ENCODE results near the gene CTNNA3. TPM values are rescaled to one million over a fixed set of nuclear protein-coding genes. Genes with fewer than 3 reads are reported as not detected.

Gene CTNNA3
- total and polyA plus RNA-seq, 5 experiments from 2014 or later, result not detected

DNA sequence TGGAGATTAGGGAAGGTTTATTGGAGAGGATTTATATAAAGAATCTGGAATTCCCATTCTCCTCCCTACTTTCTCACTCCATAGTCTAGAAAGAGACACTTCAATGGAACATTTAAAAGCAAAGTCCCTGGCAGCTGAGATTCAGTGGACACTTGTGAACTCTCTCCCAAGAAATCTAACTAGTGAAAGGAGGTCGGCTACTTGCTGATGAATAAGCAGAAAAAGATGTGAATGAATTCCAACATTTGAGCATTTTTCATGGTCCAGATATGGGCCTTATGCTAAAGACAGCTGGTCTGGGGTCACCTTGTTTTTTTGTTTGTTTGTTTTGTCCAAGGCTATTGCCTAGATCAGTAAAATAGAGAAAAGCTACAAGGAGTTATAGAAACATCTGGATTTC, 911.2 kb downstream of the CTNNA3 start:
- Mint-ChIP-seq H3K9me3 (peaks cover 0 to 3% (median 0%) of the 10 kb centered on the region in 9 donors), H3K27ac (no peak overlapping the region), H3K36me3 (no peaks in the 10 kb centered on the region), H3K4me1 (no peaks in the 10 kb centered on the region), H3K27me3 (no peaks in the 10 kb centered on the region), H3K4me3 (no peak overlapping the region)
- POLR2A ChIA-PET, result no interaction called here
- ATAC-seq (no peak), DNase-seq (no peak)

DNA sequence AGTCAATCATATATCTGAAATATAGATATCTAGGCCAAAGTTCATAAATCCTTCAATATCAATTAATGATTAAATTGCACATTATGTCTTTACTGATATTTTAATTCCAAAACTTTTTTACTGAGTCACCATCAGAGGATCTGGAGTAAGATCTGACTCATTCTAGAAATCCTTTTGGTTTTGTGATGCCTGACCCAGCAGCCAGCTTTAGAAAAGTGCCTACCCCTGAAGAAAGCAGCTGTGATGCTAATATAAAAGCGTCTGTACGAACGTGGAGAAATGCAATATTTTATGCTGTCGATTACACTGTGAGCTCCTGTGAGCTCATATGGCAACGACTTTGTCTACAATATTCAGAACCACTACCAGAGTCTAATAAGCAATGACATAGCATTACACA, 912.7 kb downstream of the CTNNA3 start:
- POLR2A ChIA-PET, result no interaction called here
- ATAC-seq (no peak), DNase-seq (no peak)
- Mint-ChIP-seq H3K4me3 (no peak overlapping the region), H3K36me3 (no peaks in the 10 kb centered on the region), H3K9me3 (peaks cover 0 to 3% (median 0%) of the 10 kb centered on the region in 9 donors), H3K27ac (no peak overlapping the region), H3K4me1 (no peaks in the 10 kb centered on the region), H3K27me3 (no peaks in the 10 kb centered on the region)

DNA sequence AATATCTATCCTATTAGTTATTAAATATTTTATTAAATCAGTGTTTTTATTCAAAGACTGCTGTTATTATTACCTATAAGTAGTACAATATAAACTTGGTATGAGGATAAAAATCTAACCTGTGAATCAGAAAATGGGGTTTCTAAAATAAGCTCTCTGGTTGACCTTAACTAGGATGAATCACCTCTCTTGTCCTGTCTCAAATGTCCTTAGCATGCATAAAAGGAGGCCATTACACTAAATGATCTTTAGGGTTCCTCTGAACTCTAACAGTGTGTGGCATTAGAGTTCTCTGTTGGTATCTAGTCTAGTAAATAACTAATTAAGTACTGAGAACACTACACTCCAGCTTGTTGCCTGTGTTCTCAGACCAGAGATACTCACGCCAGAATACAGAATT, 913.2 kb downstream of the CTNNA3 start:
- no peak overlapping the region for H3K27ac Mint-ChIP-seq
- ATAC-seq (no peak), DNase-seq (no peak)
- no peaks in the 10 kb centered on the region for H3K27me3 Mint-ChIP-seq
- H3K4me3 Mint-ChIP-seq, result no peak overlapping the region
- H3K9me3 Mint-ChIP-seq, result peaks cover 0 to 3% (median 0%) of the 10 kb centered on the region in 9 donors
- H3K4me1 Mint-ChIP-seq, result no peaks in the 10 kb centered on the region
- H3K36me3 Mint-ChIP-seq, result no peaks in the 10 kb centered on the region
- POLR2A ChIA-PET, result no interaction called here

DNA sequence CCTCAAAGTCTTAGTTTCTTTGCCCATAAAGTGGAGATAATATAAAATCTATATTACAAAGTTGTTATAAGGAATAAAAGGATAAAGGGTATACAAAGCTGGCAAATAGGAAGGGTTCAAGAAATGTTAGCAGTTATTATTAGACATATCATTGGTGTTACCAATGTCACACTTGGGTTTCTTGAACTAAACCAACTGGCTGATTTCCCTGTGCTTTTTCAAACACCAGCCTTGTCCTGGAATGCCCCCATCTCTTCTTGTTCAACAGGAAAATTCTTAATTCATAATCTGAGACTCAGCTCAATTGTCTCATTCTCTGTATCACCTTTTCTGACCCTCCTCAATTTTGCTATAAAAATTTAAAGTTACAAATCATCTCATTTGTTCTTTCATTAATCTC, 913.9 kb downstream of the CTNNA3 start:
- ATAC-seq, result no peak
- POLR2A ChIA-PET, result no interaction called here
- no peaks in the 10 kb centered on the region for H3K27me3 Mint-ChIP-seq

DNA sequence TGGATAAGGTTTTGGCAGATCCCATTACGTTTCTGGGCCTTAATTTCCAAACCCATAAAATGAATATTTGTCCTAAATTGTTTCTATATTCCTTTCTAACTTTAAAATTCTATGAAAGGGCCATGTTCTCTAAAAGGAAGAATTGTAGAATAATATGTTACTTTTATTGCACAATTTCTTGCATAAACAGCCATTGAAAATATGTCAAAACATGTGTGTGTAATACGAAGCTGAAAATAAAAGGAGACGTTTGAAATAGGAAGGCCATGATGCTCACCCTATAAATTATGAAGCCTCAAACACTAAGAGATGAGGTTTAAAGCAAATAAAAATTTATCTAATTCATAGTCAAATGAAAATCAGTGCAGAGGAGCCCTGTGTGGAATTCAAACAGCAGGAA, 915.2 kb downstream of the CTNNA3 start:
- Mint-ChIP-seq H3K27me3 (no peaks in the 10 kb centered on the region), H3K27ac (no peak overlapping the region)
- POLR2A ChIA-PET, result no interaction called here

More for the DNA sequence above, 913.9 kb downstream of the CTNNA3 start:
- H3K4me1 Mint-ChIP-seq, result no peaks in the 10 kb centered on the region
- no peak overlapping the region for H3K27ac Mint-ChIP-seq
- H3K9me3 Mint-ChIP-seq, result peaks cover 0 to 3% (median 0%) of the 10 kb centered on the region in 9 donors
- H3K36me3 Mint-ChIP-seq, result no peaks in the 10 kb centered on the region
- H3K4me3 Mint-ChIP-seq, result no peak overlapping the region
- no peak for DNase-seq

DNA sequence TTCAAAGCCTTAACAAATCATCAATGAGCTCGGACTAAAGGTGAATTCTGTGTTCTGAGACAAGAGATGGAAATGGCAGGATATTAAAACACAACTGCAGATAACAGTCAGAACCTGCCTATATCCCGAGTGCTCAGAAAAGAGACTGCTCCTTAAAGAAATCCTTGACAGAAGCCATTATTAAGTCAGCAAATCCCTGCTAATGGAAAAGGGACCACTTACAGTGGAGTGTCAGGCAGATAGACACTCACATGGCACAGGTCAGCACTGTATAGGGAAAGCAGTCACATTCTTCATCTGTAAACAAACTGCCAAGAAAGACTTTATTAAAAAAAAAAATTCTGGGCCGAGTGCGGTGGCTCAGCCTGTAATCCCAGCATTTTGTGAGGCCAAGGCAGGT, 917.6 kb downstream of the CTNNA3 start:
- Mint-ChIP-seq H3K27me3 (no peaks in the 10 kb centered on the region), H3K36me3 (no peaks in the 10 kb centered on the region), H3K27ac (no peak overlapping the region), H3K9me3 (peaks cover 0 to 2% (median 0%) of the 10 kb centered on the region in 9 donors), H3K4me1 (no peaks in the 10 kb centered on the region), H3K4me3 (no peak overlapping the region)
- ATAC-seq, result no peak
- no peak for DNase-seq
- POLR2A ChIA-PET, result no interaction called here

More for the DNA sequence above, 915.2 kb downstream of the CTNNA3 start:
- Mint-ChIP-seq H3K4me3 (no peak overlapping the region), H3K4me1 (no peaks in the 10 kb centered on the region), H3K9me3 (peaks cover 0 to 3% (median 0%) of the 10 kb centered on the region in 9 donors), H3K36me3 (no peaks in the 10 kb centered on the region)
- DNase-seq (no peak), ATAC-seq (no peak)

DNA sequence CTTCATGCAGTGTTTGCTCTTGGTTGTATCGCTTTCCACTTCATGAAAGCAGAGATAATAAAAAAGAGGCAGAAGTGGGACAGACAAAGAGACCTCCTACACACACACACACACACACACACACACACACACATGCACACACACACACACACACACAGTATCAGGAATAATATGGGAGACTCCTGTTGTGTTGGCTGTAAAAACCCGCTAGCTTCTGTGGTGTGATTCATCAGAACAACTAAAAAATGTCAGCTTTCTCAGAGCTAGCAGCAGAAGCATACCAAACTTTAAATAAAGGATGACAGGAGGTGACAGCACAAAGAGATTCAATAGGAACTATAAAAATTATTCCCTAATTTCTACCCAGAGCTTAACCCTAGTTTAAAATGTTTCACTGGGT, 918.3 kb downstream of the CTNNA3 start:
- Mint-ChIP-seq H3K9me3 (no peaks in the 10 kb centered on the region), H3K27me3 (no peaks in the 10 kb centered on the region), H3K4me3 (no peak overlapping the region), H3K36me3 (no peaks in the 10 kb centered on the region), H3K27ac (no peak overlapping the region), H3K4me1 (no peaks in the 10 kb centered on the region)
- ATAC-seq (no peak), DNase-seq (no peak)
- POLR2A ChIA-PET, result no interaction called here

DNA sequence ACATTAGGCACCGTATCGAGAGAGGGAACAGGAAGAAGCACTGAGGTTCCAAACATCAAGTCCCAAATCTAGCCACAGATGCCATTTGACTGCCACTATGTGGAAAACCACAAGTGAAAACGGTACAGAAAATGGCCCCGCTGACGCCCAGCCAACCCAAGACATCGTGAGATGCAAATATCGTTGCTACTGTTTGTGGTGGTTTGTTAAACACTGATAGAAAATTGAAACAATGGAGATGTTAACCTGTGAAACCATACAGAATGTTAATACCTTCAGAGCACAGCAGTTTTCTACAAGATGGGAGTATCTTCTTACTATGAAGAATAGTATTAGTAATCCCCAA, 922.5 kb downstream of the CTNNA3 start:
- no peak for ATAC-seq

DNA sequence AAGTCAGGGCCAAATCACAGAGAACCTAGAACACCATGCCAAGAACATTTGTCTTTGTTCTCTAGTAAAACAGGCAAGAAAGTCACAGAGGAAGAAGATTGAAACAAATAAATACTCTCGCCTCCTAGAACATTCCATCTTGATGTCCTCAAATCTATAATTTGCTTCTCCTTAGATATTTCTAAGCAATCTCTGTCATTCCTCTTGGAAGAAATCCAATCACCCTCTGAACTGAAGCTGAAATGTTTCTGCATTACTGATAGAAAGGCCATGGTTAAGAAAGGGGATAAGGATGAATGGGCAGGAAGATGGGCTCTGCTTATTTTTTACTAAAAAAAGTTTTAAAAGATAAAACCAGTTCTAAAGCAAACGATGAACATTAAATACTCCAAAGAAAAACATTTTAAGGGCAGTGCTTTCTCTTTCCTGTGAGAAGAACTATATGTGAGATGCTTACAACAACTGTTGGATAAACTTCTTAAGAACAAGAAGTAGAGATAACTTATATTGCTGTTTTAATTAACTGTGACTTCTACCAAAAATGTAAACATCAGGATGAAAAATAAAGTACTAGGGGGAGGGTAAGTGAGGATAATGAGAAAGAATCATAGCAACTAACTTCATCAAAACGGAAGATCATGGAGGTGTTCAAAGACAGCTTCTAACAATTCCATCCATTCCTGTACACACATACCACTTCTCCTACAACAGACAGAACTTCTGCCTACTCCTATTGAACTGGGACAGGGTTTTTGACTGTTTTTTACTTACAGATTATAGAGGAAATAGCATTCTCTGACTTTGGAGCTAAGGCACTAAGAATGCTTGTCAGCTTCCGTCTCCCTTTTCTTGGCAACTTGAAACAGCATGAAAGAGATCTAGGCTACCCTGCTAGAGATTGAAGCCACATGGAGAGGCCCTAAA, 923.2 kb downstream of the CTNNA3 start:
- no peaks in the 10 kb centered on the region for H3K36me3 Mint-ChIP-seq
- no peak overlapping the region for H3K27ac Mint-ChIP-seq
- ATAC-seq, result no peak
- DNase-seq, result no peak
- no peaks in the 10 kb centered on the region for H3K4me1 Mint-ChIP-seq
- H3K9me3 Mint-ChIP-seq, result peaks cover 0 to 4% (median 0%) of the 10 kb centered on the region in 9 donors
- H3K27me3 Mint-ChIP-seq, result no peaks in the 10 kb centered on the region
- no peak overlapping the region for H3K4me3 Mint-ChIP-seq
- POLR2A ChIA-PET, result no interaction called here

More for the DNA sequence above, 922.5 kb downstream of the CTNNA3 start:
- DNase-seq, result no peak
- Mint-ChIP-seq H3K27me3 (no peaks in the 10 kb centered on the region), H3K4me3 (no peak overlapping the region), H3K36me3 (no peaks in the 10 kb centered on the region), H3K9me3 (peaks cover 0 to 4% (median 0%) of the 10 kb centered on the region in 9 donors), H3K4me1 (no peaks in the 10 kb centered on the region), H3K27ac (no peak overlapping the region)
- POLR2A ChIA-PET, result no interaction called here

DNA sequence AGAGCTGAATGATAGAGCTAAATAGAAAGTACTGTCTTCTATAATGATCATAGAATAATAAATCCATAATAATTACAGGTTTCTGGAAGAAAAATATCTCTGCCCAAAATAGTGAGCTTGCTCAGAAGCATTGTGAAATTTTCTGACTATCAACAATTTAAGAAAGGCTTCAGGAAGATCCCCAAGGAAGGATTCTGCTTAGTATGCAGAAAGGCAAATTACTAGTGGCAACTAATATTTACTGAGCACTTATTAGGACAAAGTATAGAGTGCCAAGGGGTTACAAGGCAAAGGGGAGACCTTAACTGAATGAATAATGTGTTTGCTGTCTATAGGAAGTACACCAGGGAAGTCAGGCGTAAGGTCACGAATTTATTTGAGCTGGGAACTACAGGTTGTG, 928.3 kb downstream of the CTNNA3 start:
- Mint-ChIP-seq H3K4me3 (no peak overlapping the region), H3K27ac (no peak overlapping the region), H3K36me3 (no peaks in the 10 kb centered on the region), H3K27me3 (no peaks in the 10 kb centered on the region), H3K9me3 (peaks cover 0 to 4% (median 1%) of the 10 kb centered on the region in 9 donors), H3K4me1 (no peaks in the 10 kb centered on the region)
- no peak for DNase-seq
- no peak for ATAC-seq
- POLR2A ChIA-PET, result no interaction called here

DNA sequence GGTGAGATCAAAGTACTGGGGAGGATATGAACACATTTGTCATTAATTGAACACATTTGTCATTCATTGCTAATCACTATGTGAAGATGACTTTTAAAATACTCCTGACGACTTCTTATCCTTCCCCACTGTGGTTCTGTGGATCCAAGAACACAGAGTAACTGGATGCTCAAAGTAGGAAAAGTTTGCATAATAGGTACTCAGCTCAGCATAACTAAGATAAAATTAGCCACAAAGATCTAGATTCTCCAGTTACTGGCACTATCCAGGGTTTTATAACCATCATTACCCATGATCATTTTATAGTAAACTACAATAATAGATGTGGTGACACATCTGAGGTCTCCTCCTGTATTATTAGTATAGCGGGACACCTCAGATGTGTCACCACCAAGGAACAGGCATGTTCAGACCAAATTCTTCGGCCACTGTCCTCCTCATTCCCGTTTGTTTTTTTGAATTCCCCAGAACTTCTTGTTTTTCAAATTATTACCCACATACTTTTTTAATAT, 933.7 kb downstream of the CTNNA3 start:
- Mint-ChIP-seq H3K27ac (no peak overlapping the region), H3K9me3 (peaks cover 0 to 4% (median 0%) of the 10 kb centered on the region in 9 donors), H3K4me3 (no peak overlapping the region), H3K27me3 (no peaks in the 10 kb centered on the region), H3K36me3 (no peaks in the 10 kb centered on the region), H3K4me1 (no peaks in the 10 kb centered on the region)
- POLR2A ChIA-PET, result no interaction called here
- no peak for ATAC-seq
- no peak for DNase-seq

DNA sequence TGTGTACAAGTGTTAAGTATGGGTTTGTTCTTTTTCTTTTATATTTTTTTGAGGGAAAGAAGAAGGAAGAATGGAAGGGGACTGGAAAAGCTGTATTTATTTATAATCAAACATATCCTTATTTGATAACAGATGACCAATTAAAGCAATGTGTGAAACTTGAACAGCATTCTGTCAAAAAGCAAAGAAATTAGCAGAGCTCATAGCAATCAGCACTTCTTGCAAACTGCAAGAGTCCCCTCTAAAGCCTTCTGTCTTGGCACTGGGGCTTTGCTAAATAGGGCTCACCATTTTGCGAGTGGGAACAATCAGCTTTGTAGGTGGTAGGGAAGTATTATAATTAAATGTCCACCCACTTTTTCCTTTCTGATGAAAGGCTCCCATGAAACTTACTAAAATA, 935.1 kb downstream of the CTNNA3 start:
- H3K27ac Mint-ChIP-seq, result no peak overlapping the region
- POLR2A ChIA-PET, result no interaction called here
- no peak for ATAC-seq
- no peaks in the 10 kb centered on the region for H3K36me3 Mint-ChIP-seq
- H3K9me3 Mint-ChIP-seq, result peaks cover 0 to 4% (median 0%) of the 10 kb centered on the region in 9 donors
- no peaks in the 10 kb centered on the region for H3K27me3 Mint-ChIP-seq
- no peak for DNase-seq
- no peak overlapping the region for H3K4me3 Mint-ChIP-seq
- H3K4me1 Mint-ChIP-seq, result peaks cover 0 to 2% (median 0%) of the 10 kb centered on the region in 4 donors

DNA sequence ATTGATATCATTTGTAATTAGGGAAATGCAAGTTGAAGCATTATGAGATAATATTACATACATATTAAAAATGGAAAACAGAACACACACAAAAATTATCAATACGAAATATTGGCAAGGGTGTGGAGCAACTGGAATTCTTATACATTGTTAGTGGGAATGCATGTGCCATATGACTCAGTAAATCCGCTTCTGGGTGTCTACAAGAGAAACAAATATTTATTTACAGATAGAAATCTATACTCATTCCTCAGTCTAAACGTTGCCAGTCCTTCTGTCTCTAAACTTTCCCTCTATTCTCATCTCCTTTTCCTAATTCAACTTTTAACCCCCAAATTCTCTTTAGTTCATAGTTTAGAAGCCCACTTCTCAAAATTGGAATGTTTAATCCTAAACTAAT, 940.5 kb downstream of the CTNNA3 start:
- H3K9me3 Mint-ChIP-seq, result peaks cover 0 to 2% (median 0%) of the 10 kb centered on the region in 9 donors
- peaks cover 0 to 2% (median 0%) of the 10 kb centered on the region in 4 donors for H3K4me1 Mint-ChIP-seq
- POLR2A ChIA-PET, result no interaction called here
- ATAC-seq, result no peak
- DNase-seq, result no peak
- H3K36me3 Mint-ChIP-seq, result no peaks in the 10 kb centered on the region
- H3K27ac Mint-ChIP-seq, result no peak overlapping the region
- no peak overlapping the region for H3K4me3 Mint-ChIP-seq
- no peaks in the 10 kb centered on the region for H3K27me3 Mint-ChIP-seq

DNA sequence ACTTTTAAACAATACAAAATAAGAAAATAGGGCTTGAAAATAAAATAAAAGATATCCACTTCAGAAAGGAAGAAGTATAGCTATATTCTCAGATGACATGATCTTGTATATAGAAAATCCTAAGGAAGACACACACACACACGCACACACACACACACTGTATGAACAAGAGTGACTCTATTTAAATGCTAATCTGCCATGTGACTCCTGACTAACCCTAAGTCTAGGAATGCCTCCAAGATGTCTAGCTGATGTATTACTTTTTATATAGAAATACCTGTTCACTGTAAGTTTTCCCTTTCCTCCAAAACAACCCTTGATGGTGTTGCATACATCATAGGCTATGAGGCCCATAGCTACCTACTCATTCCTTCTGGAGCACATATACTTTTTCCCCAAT, 943.3 kb downstream of the CTNNA3 start:
- no peak overlapping the region for H3K4me3 Mint-ChIP-seq
- POLR2A ChIA-PET, result no interaction called here
- ATAC-seq (no peak), DNase-seq (no peak)
- no peaks in the 10 kb centered on the region for H3K36me3 Mint-ChIP-seq
- peaks cover 0 to 2% (median 0%) of the 10 kb centered on the region in 4 donors for H3K4me1 Mint-ChIP-seq
- peaks cover 0 to 10% (median 2%) of the 10 kb centered on the region in 9 donors for H3K9me3 Mint-ChIP-seq
- no peaks in the 10 kb centered on the region for H3K27me3 Mint-ChIP-seq
- H3K27ac Mint-ChIP-seq, result no peak overlapping the region

Measured in naive thymus-derived CD8-positive, alpha-beta T cell (primary cell).